ENCODE data around the gene MEIS3.

The MEIS3 gene

GRCh38 chr19:47358936-47359335 is 60.4 kb downstream of the MEIS3 start:
- no peak for DNase-seq (ENCODE audit: low spot score)

- no peak for DNase-seq (ENCODE audit: low spot score)
These were observed 61.3 kb downstream of the MEIS3 start for GRCh38 chr19:47357788-47358680.

DNA sequence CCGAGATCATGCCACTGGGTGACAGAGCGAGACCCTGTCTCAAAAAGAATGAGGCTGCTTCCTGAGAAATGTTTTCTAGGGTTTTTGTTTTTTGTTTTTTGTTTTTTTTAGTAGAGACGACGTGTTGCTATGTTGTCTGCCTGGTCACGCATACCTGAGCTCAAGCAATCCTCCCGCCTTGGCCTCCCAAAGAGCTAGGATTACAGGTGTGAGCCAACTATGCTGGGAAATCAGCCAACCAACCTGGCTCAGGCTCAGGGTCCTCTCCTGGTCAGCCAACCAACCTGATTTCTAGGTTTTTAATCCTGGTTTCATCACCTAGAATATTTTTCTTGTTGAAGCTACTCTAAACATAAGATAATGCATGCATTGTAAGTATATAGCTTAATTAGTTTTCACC is 62.4 kb downstream of the MEIS3 start:
- DNase-seq (ENCODE audit: low spot score): no peak

DNA sequence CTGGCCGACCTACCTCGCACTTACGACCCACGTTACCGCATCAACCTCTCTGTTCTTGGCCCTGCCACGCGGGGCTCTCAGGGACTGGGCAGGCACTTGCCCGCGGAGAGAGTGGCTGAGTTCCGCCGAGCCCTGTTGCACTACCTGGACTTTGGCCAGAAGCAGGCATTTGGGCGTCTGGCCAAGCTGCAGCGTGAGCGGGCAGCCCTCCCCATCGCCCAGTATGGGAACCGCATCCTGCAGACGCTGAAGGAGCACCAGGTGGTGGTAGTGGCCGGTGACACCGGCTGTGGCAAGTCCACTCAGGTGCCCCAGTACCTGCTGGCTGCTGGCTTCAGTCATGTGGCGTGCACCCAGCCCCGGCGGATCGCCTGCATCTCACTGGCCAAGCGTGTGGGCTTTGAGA is 66.0 kb downstream of the MEIS3 start:
- no peak for DNase-seq (ENCODE audit: low spot score)
